Endodermal cell (in vitro differentiated cells): ENCODE measurements around the gene LCAT. TPM values are rescaled to one million over a fixed set of nuclear protein-coding genes. Genes with fewer than 3 reads are reported as not detected.

Source experiments
- DNase-seq: peaks from one replicate; pipeline ENCODE4 v3.0.0-alpha.2; 2017
- H3K27ac ChIP-seq: 2 replicates; pipeline ENCODE4 v1.5.1; 2013; ENCODE audit warnings: mild to moderate bottlenecking, low read depth, low read length, moderate library complexity
- H3K27me3 ChIP-seq: 2 replicates; pipeline ENCODE4 v1.6.1; 2013; ENCODE audit warnings: mild to moderate bottlenecking, low read length, moderate library complexity; ENCODE audit not compliant: insufficient read depth, control insufficient read depth, poor library complexity, severe bottlenecking
- H3K36me3 ChIP-seq: 2 replicates; pipeline ENCODE4 v1.7.0; 2013; ENCODE audit warnings: mild to moderate bottlenecking, low read length, moderate library complexity; ENCODE audit not compliant: control insufficient read depth, insufficient read depth
- H3K4me1 ChIP-seq: one replicate; pipeline ENCODE4 v1.7.0; 2013; ENCODE audit warnings: low read length; ENCODE audit not compliant: control insufficient read depth, insufficient read depth
- H3K4me3 ChIP-seq: 2 replicates; pipeline ENCODE4 v1.5.1; 2013; ENCODE audit warnings: mild to moderate bottlenecking, low read length, moderate library complexity
- H3K9ac ChIP-seq: 2 replicates; pipeline ENCODE4 v1.6.1; 2013; ENCODE audit warnings: mild to moderate bottlenecking, low read length, moderate library complexity; ENCODE audit not compliant: poor library complexity, severe bottlenecking; ENCODE audit errors: extremely low read depth
- H3K9me3 ChIP-seq: 2 replicates; pipeline ENCODE4 v1.6.1; 2013; ENCODE audit warnings: mild to moderate bottlenecking, low read length, moderate library complexity; ENCODE audit not compliant: control insufficient read depth
- H3K27ac Mint-ChIP-seq: 2 replicates; pipeline ENCODE4 v1.8.0; 2020; ENCODE audit warnings: mixed read lengths
- H3K27me3 Mint-ChIP-seq: 2 replicates; pipeline ENCODE4 v1.8.0; 2021; ENCODE audit warnings: mild to moderate bottlenecking, mixed read lengths; ENCODE audit not compliant: insufficient read depth
- H3K36me3 Mint-ChIP-seq: 2 replicates; pipeline ENCODE4 v1.8.0; 2020; ENCODE audit warnings: low read depth, mixed read lengths
- H3K4me1 Mint-ChIP-seq: 2 replicates; pipeline ENCODE4 v1.8.0; 2020; ENCODE audit warnings: mixed read lengths
- H3K4me3 Mint-ChIP-seq: 2 replicates; pipeline ENCODE4 v1.8.0; 2020; ENCODE audit warnings: mild to moderate bottlenecking, moderate library complexity, mixed read lengths
- H3K9me3 Mint-ChIP-seq: 2 replicates; pipeline ENCODE4 v1.8.0; 2020; ENCODE audit warnings: mild to moderate bottlenecking, mixed read lengths
- WGBS, 2 experiments: methylation state at CpG; one replicate each; pipeline versions ENCODE4 v1.1.5 to v1.1.7; 2013; ENCODE audit warnings: missing lambda C conversion rate in 2 of 2, mixed read lengths in 1 of 2; ENCODE audit not compliant: insufficient coverage in 1 of 2, insufficient read length in 1 of 2; 5-methylcytosine and 5-hydroxymethylcytosine counted together
- total RNA-seq, 2 donors: library from RNA; stranded (reverse); fragmentation: NEBNext Ultra II Directional in 1 of 2; extraction: Animal tissue kit (Norgen Biotek cat#: 25700) in 1 of 2; gene quantifications; 2 replicates in 1 of 2; 3 replicates in 1 of 2; pipeline ENCODE4 v1.2.1, GENCODE V29; 2021
- TF ChIP-seq, protein P1 (sequence below): fragments of 200-600 bp; sonication (generic); conservative IDR thresholded peaks from 2 replicates; pipeline ENCODE4 v1.5.0; 2021; ENCODE audit warnings: antibody characterized with exemption, mild to moderate bottlenecking

Gene LCAT
- total RNA-seq, 2 donors from 2014 or later: 8.4 to 14.3 TPM

DNA sequence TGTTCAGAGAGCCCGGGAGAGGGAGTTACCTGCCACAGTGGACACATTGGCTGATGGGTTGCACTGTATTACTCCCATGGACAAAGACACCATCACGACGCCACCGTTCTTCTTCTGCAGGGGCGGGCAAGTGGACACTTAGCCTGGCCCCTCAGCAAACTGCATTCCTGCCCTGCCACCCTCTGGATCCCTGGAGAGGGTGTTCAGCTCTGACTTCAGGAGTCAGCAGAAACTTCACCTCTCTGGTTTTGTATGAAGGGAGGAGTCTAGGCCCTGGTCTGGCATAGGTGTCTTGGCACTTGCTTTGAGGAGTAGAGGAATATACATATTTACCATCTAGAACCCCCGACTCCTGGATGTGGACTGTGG, 46.1 kb upstream of the LCAT start:
- Mint-ChIP-seq H3K27ac (no peak overlapping the region), H3K27me3 (peaks cover 25% of the 10 kb centered on the region)
- no peaks in the 10 kb centered on the region for H3K4me1 ChIP-seq

DNA sequence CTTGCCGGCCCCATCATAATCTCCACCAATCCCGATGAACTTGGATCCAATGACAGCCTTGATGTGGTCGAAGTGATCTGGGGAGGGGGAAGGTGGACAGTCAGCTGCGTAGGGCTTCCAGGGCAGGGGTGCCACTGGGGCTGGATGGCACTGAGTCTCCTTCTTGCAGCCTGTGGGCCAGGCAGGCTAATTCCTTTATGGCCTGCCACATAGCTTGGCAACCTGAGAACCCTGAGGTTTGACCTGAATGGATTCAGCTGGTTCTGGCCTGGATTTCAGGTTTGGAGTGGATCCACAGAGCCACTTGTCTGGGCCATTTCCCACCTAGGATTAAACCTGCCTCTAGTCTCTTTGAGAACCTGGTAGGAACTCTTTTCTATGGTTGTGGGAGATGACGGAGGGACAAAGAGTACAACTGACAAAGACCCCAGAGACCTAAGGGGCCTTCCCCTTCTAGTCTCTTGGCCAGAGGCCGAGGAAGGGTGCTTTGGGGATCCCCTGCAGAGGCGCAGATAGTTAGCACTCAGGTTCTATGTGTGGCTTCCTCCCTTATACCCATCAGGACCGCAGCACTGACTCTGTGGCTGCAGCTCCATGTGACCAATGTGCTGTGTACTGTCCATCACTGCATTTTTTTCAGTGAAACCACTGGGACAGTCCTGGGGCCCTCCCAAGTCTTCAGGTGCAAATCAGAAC, 45.5 kb upstream of the LCAT start:
- Histone ChIP-seq H3K9ac (no peak overlapping the region), H3K4me3 (no peak overlapping the region), H3K27ac (no peak overlapping the region), H3K27me3 (peaks cover 9% of the 10 kb centered on the region), H3K4me1 (no peaks in the 10 kb centered on the region), H3K9me3 (no peaks in the 10 kb centered on the region), H3K36me3 (no peaks in the 10 kb centered on the region)
- TF ChIP-seq, protein P1, sequence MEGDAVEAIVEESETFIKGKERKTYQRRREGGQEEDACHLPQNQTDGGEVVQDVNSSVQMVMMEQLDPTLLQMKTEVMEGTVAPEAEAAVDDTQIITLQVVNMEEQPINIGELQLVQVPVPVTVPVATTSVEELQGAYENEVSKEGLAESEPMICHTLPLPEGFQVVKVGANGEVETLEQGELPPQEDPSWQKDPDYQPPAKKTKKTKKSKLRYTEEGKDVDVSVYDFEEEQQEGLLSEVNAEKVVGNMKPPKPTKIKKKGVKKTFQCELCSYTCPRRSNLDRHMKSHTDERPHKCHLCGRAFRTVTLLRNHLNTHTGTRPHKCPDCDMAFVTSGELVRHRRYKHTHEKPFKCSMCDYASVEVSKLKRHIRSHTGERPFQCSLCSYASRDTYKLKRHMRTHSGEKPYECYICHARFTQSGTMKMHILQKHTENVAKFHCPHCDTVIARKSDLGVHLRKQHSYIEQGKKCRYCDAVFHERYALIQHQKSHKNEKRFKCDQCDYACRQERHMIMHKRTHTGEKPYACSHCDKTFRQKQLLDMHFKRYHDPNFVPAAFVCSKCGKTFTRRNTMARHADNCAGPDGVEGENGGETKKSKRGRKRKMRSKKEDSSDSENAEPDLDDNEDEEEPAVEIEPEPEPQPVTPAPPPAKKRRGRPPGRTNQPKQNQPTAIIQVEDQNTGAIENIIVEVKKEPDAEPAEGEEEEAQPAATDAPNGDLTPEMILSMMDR: no peak
- peak; percentile 36 for DNase-seq
- Mint-ChIP-seq H3K27ac (no peak overlapping the region), H3K36me3 (no peaks in the 10 kb centered on the region), H3K4me1 (no peaks in the 10 kb centered on the region), H3K9me3 (no peaks in the 10 kb centered on the region), H3K27me3 (peaks cover 23% of the 10 kb centered on the region), H3K4me3 (no peak overlapping the region)
- 88 to 89% methylated on average over 4 to 8 of the region's 8 CpGs for WGBS, 2 experiments

More for the DNA sequence above, 46.1 kb upstream of the LCAT start:
- H3K4me1 Mint-ChIP-seq: no peaks in the 10 kb centered on the region
- H3K9me3 ChIP-seq: no peaks in the 10 kb centered on the region
- no peak overlapping the region for H3K9ac ChIP-seq
- DNase-seq: peak; percentile 35
- H3K9me3 Mint-ChIP-seq: no peaks in the 10 kb centered on the region
- peaks cover 9% of the 10 kb centered on the region for H3K27me3 ChIP-seq
- H3K4me3 ChIP-seq: no peak overlapping the region
- no peak overlapping the region for H3K4me3 Mint-ChIP-seq
- no peak overlapping the region for H3K27ac ChIP-seq
- TF ChIP-seq, protein P1: no peak
- 91 to 96% methylated on average over 6 of the region's 6 CpGs for WGBS, 2 experiments
- no peaks in the 10 kb centered on the region for H3K36me3 Mint-ChIP-seq
- no peaks in the 10 kb centered on the region for H3K36me3 ChIP-seq

DNA sequence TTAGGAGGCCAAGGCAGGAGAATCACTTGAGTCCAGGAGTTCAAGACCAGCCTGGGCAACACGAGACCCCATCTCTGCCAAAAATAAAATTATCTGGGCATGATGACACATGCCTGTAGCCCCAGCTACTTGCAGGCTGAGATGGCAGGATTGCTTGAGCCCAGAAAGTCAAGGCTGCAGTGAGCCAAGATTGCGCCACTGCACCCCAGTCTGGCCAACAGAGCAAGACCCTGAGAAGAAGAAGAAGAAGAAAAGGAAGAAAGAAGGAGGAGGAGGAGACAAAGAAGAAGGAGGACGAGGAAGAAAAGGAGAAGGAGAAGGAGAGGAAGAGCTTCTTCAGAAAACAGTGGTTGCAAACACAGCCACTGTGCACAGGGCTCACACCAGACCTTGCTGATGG, 44.8 kb upstream of the LCAT start:
- H3K4me3 Mint-ChIP-seq: no peak overlapping the region
- TF ChIP-seq, protein P1: no peak
- Histone ChIP-seq H3K4me1 (no peaks in the 10 kb centered on the region), H3K4me3 (no peak overlapping the region), H3K36me3 (no peaks in the 10 kb centered on the region), H3K27ac (no peak overlapping the region), H3K9me3 (no peaks in the 10 kb centered on the region), H3K9ac (no peak overlapping the region), H3K27me3 (peaks cover 9% of the 10 kb centered on the region)
- 84 to 91% methylated on average over 3 of the region's 3 CpGs for WGBS, 2 experiments
- peaks cover 23% of the 10 kb centered on the region for H3K27me3 Mint-ChIP-seq
- no peaks in the 10 kb centered on the region for H3K4me1 Mint-ChIP-seq
- H3K36me3 Mint-ChIP-seq: no peaks in the 10 kb centered on the region
- no peak for DNase-seq
- H3K9me3 Mint-ChIP-seq: no peaks in the 10 kb centered on the region
- H3K27ac Mint-ChIP-seq: no peak overlapping the region
